Lower leg skin (tissue), 3 donors: ENCODE results near the gene DGCR6.
"Not testable (repeated sequence)": the region's sequence is repeated elsewhere in the genome, so short reads cannot be mapped to it uniquely, and the experiment has no call there.

Source experiments
- POLR2A ChIP-seq, 2 donors: fragments of 450-650 bp; IDR thresholded peaks; one replicate each; pipeline ENCODE4 v1.6.1; 2016 to 2017; ENCODE audit warnings: antibody characterized with exemption in 2 of 2, mild to moderate bottlenecking in 1 of 2, moderate library complexity in 1 of 2
- TF ChIP-seq, protein P1 (sequence below), 3 donors: fragments of 450-650 bp; IDR thresholded peaks; one replicate each; pipeline ENCODE4 v1.5.1; 2016; ENCODE audit warnings: antibody characterized with exemption in 3 of 3, mild to moderate bottlenecking in 3 of 3, moderate library complexity in 2 of 3

GRCh38 chr22:18917818-18918217, 11.7 kb downstream of the DGCR6 start:
- TF ChIP-seq, protein P1, sequence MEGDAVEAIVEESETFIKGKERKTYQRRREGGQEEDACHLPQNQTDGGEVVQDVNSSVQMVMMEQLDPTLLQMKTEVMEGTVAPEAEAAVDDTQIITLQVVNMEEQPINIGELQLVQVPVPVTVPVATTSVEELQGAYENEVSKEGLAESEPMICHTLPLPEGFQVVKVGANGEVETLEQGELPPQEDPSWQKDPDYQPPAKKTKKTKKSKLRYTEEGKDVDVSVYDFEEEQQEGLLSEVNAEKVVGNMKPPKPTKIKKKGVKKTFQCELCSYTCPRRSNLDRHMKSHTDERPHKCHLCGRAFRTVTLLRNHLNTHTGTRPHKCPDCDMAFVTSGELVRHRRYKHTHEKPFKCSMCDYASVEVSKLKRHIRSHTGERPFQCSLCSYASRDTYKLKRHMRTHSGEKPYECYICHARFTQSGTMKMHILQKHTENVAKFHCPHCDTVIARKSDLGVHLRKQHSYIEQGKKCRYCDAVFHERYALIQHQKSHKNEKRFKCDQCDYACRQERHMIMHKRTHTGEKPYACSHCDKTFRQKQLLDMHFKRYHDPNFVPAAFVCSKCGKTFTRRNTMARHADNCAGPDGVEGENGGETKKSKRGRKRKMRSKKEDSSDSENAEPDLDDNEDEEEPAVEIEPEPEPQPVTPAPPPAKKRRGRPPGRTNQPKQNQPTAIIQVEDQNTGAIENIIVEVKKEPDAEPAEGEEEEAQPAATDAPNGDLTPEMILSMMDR (IDR thresholded peaks at IDR 0.05): not testable (repeated sequence)
- TF ChIP-seq POLR2A (IDR thresholded peaks at IDR 0.05): not testable (repeated sequence)
